K562 (cell line): ENCODE measurements around the gene ZNF487. TPM values are rescaled to one million over a fixed set of nuclear protein-coding genes. Genes with fewer than 3 reads are reported as not detected.

Source experiments
- GTF3C2 ChIP-seq: IDR thresholded peaks from 3 replicates; pipeline ENCODE4 v1.6.1; 2011; ENCODE audit warnings: borderline replicate concordance, mild to moderate bottlenecking, moderate library complexity; ENCODE audit not compliant: insufficient read length; ENCODE audit errors: extremely low read depth
- LCOR ChIP-seq: sonication (generic); formaldehyde crosslinking; IDR thresholded peaks from 2 replicates; pipeline ENCODE4 v1.8.0; 2022; ENCODE audit warnings: mild to moderate bottlenecking, missing genetic modification reagents
- NFXL1 ChIP-seq: fragments of 450-650 bp; formaldehyde crosslinking; IDR thresholded peaks from 2 replicates; pipeline ENCODE4 v1.4.0; 2021; ENCODE audit warnings: mild to moderate bottlenecking
- NFYB ChIP-seq: IDR thresholded peaks from 2 replicates; pipeline ENCODE4 v1.6.1; 2011; ENCODE audit warnings: mild to moderate bottlenecking, moderate library complexity; ENCODE audit not compliant: insufficient read length; ENCODE audit errors: extremely low read depth
- POLR3A ChIP-seq: IDR thresholded peaks from 2 replicates; pipeline ENCODE4 v1.6.1; 2011; ENCODE audit warnings: borderline replicate concordance, mild to moderate bottlenecking, moderate library complexity; ENCODE audit not compliant: insufficient read length, insufficient read depth; ENCODE audit errors: extremely low read depth
- RBFOX2 ChIP-seq: fragments of 200-400 bp; formaldehyde crosslinking; IDR thresholded peaks from 2 replicates; pipeline ENCODE4 v1.6.1; 2017; ENCODE audit warnings: low read depth, mild to moderate bottlenecking, low read length, moderate library complexity
- RFX5 ChIP-seq: IDR thresholded peaks from 2 replicates; pipeline ENCODE4 v1.6.1; 2011; ENCODE audit warnings: low read depth, mild to moderate bottlenecking, improper control_type of control experiment, low read length
- SAP30 ChIP-seq: fragments of 200-600 bp; sonication (generic); IDR thresholded peaks from 2 replicates; pipeline ENCODE4 v1.6.1; 2012; ENCODE audit warnings: borderline replicate concordance, low read depth, mild to moderate bottlenecking, moderate library complexity, low read length, control low read depth, inconsistent platforms; ENCODE audit not compliant: insufficient read depth, poor library complexity, severe bottlenecking
- SPI1 ChIP-seq: IDR thresholded peaks from 2 replicates; pipeline ENCODE4 v1.6.1; 2011; ENCODE audit warnings: low read depth, low read length, control low read depth, borderline replicate concordance
- UBTF ChIP-seq, 2 experiments: IDR thresholded peaks; 2 replicates each; pipeline ENCODE4 v1.6.1; 2012; ENCODE audit warnings: improper control_type of control experiment in 2 of 2, low read depth in 2 of 2, low read length in 2 of 2, borderline replicate concordance in 1 of 2
- ZKSCAN1 ChIP-seq: fragments of 150-350 bp; IDR thresholded peaks from 2 replicates; pipeline ENCODE4 v1.6.1; 2016; ENCODE audit warnings: low read depth, low read length
- ZNF175 ChIP-seq: fragments of 200-800 bp; sonication (Bioruptor generic); IDR thresholded peaks from 2 replicates; pipeline ENCODE4 v1.6.1; 2016; ENCODE audit warnings: low read depth, mild to moderate bottlenecking, missing genetic modification characterization, missing compliant biosample characterization
- ZNF398 ChIP-seq: fragments of 250-450 bp; sonication (Bioruptor Pico); IDR thresholded peaks from 2 replicates; pipeline ENCODE4 v1.8.0; 2021; ENCODE audit warnings: moderate library complexity, mild to moderate bottlenecking, inconsistent platforms
- ZNF584 ChIP-seq: fragments of 200-800 bp; sonication (Bioruptor generic); IDR thresholded peaks from 2 replicates; pipeline ENCODE4 v1.6.1; 2016; ENCODE audit warnings: low read depth, mild to moderate bottlenecking, missing genetic modification characterization, missing compliant biosample characterization
- ZNF79 ChIP-seq: fragments of 250-450 bp; sonication (Bioruptor Pico); IDR thresholded peaks from 2 replicates; pipeline ENCODE4 v1.4.0; 2020; ENCODE audit warnings: low read depth, mild to moderate bottlenecking, moderate library complexity
- polyA plus RNA-seq, 8 experiments: library from polyadenylated mRNA; depleted of rRNA in 4 of 8; stranded (reverse) in 5 of 8; unstranded in 3 of 8; fragments of >200 nt; fragmentation: Nextera tagmentation in 2 of 8; fragmentation: Illumina TruSeq in 1 of 8; extraction: Ambion mirVana in 2 of 8; extraction: Trizol in 1 of 8; gene quantifications; 2 replicates each; pipeline versions ENCODE4 v1.2.1 to v1.2.3, GENCODE V29; 2011 to 2014; ENCODE audit warnings: inconsistent platforms in 1 of 8, missing spikeins in 1 of 8
- total RNA-seq, 7 experiments: library from RNA; depleted of rRNA in 6 of 7; stranded (reverse); fragments of >200 nt in 6 of 7; fragmentation: Illumina TruSeq in 2 of 7; extraction: Trizol in 2 of 7; gene quantifications; 2 replicates each; pipeline versions ENCODE4 v1.2.1 to v1.2.3, GENCODE V29; 2011 to 2021; ENCODE audit warnings: low replicate concordance in 1 of 7

ZNF487 gene
- total and polyA plus RNA-seq, 9 of the 15 experiments (the other 6 are each of a cell fraction or from before 2014, with no cell fraction given): 1.9 to 6.5 (median 4.2) TPM

GRCh38 chr10:43396061-43396927, 40.6 kb upstream of the ZNF487 start (continued):
- TF ChIP-seq ZNF398 (CRISPR knock-in tag) (no peak), POLR3A (no peak), SPI1 (no peak), UBTF (IDR thresholded peaks at IDR 0.05; ENCODE audit: borderline replicate concordance in 1 of 2, low read depth in 2 of 2, low read length in 2 of 2) (no peak), RFX5 (no peak), GTF3C2 (no peak), NFYB (peak; percentile 49), NFXL1 (CRISPR knock-in tag) (no peak), ZNF584 (CRISPR knock-in tag) (0 out of 2 replicates have a peak, but pooled peaks have one; percentile 3), ZNF175 (CRISPR knock-in tag) (peak; percentile 19; the same call in 1 of the 2 replicates), SAP30 (peak; percentile 80), LCOR (peak; percentile 77), RBFOX2 (peak; percentile 87), ZKSCAN1 (0 out of 2 replicates have a peak, but pooled peaks have one; percentile 25), ZNF79 (CRISPR knock-in tag) (no peak)
